Endothelial cell of umbilical vein (primary cell): ENCODE results near the gene PPP1R16B. TPM values are rescaled to one million over a fixed set of nuclear protein-coding genes. Genes with fewer than 3 reads are reported as not detected.

Experiments
- BruUV-seq: library from RNA; stranded (reverse); fragments of 400-500 nt; replicated peaks from 2 replicates; lab custom pipeline; 2021; lab: Mats Ljungman, UMichigan
- CTCF ChIA-PET: fragments of 300-600, 350-600 bp; sonication (Branson Sonifier 250); formaldehyde crosslinking; loops from one replicate; lab custom pipeline; 2021; ENCODE audit warnings: antibody characterized with exemption, inconsistent platforms; lab: Charles Lee
- POLR2A ChIA-PET: fragments of 300-600, 350-600 bp; sonication (Branson Sonifier 250); formaldehyde crosslinking; loops from one replicate; lab custom pipeline; 2021; ENCODE audit warnings: antibody characterized with exemption, inconsistent platforms; lab: Charles Lee
- DNase-seq: peaks from one replicate; pipeline ENCODE4 v3.0.0-alpha.2; 2011; ENCODE audit warnings: low read depth, low spot score
- FAIRE-seq: peaks from 2 replicates; lab custom pipeline; 2011; peaks lifted over from hg19 to GRCh38; lab: Jason Lieb, UNC
- H2AFZ ChIP-seq: 2 replicates; pipeline ENCODE4 v1.6.0; 2012; ENCODE audit warnings: low read depth, low read length, control low read depth, inconsistent platforms
- H3K27ac ChIP-seq: 2 replicates; pipeline ENCODE4 v1.5.1; 2011; ENCODE audit warnings: low read depth, mild to moderate bottlenecking, control low read depth, low read length, moderate library complexity; ENCODE audit not compliant: insufficient read depth
- H3K27me3 ChIP-seq, 2 experiments: 2 replicates each; pipeline versions ENCODE4 v1.6.0 to v1.6.1; 2011; ENCODE audit warnings: low read length in 2 of 2, mixed read lengths in 1 of 2; ENCODE audit not compliant: control insufficient read depth in 2 of 2, insufficient read depth in 2 of 2
- H3K36me3 ChIP-seq, 2 experiments: 2 replicates in 1 of 2; 3 replicates in 1 of 2; pipeline ENCODE4 v1.5.1; 2011; ENCODE audit warnings: low read length in 2 of 2, mild to moderate bottlenecking in 1 of 2, moderate library complexity in 1 of 2; ENCODE audit not compliant: control insufficient read depth in 2 of 2, insufficient read depth in 2 of 2; ENCODE audit errors: extremely low read depth in 1 of 2
- H3K4me1 ChIP-seq: 3 replicates; pipeline ENCODE4 v1.5.1; 2011; ENCODE audit warnings: mild to moderate bottlenecking, low read length; ENCODE audit not compliant: control insufficient read depth, insufficient read depth; ENCODE audit errors: extremely low read depth
- H3K4me2 ChIP-seq: 2 replicates; pipeline ENCODE4 v1.6.1; 2011; ENCODE audit warnings: low read length, control low read depth, mixed read lengths; ENCODE audit not compliant: insufficient read depth
- H3K4me3 ChIP-seq, 3 experiments: fragments of 200-600 bp in 1 of 3; sonication (generic), shearing (Covaris generic) in 1 of 3; replicated peaks in 1 of 3; 2 replicates each; pipeline ENCODE4 v1.5.1; 2011 to 2016; ENCODE audit warnings: control low read depth in 3 of 3, low read length in 3 of 3, mild to moderate bottlenecking in 2 of 3, inconsistent platforms in 1 of 3, low read depth in 1 of 3, moderate library complexity in 1 of 3; ENCODE audit not compliant: insufficient read depth in 1 of 3
- H3K79me2 ChIP-seq: 2 replicates; pipeline ENCODE4 v1.6.0; 2012; ENCODE audit warnings: low read length, inconsistent platforms; ENCODE audit not compliant: control insufficient read depth, insufficient read depth
- H3K9ac ChIP-seq: replicated peaks from 2 replicates; pipeline ENCODE3; 2011; ENCODE audit warnings: low read length, control low read depth; ENCODE audit not compliant: insufficient read depth; ENCODE audit errors: extremely low read depth
- H3K9me1 ChIP-seq: replicated peaks from 3 replicates; pipeline ENCODE4 v1.6.0; 2011; ENCODE audit warnings: mild to moderate bottlenecking, low read length; ENCODE audit not compliant: control insufficient read depth, insufficient read depth; ENCODE audit errors: extremely low read depth
- H3K9me3 ChIP-seq: replicated peaks from 2 replicates; pipeline ENCODE4 v1.5.1; 2012; ENCODE audit warnings: low read length, inconsistent platforms; ENCODE audit not compliant: control insufficient read depth, insufficient read depth
- H4K20me1 ChIP-seq: replicated peaks from 2 replicates; pipeline ENCODE3; 2011; ENCODE audit warnings: mild to moderate bottlenecking, low read length; ENCODE audit not compliant: control insufficient read depth, insufficient read depth; ENCODE audit errors: extremely low read depth
- CTCF ChIP-seq, 2 donors: IDR thresholded peaks; 1 replicate in 1 of 2; 2 replicates in 1 of 2; pipeline ENCODE4 v1.5.1; 2011; ENCODE audit warnings: low read length in 2 of 2, mild to moderate bottlenecking in 2 of 2, moderate library complexity in 2 of 2, control low read depth in 1 of 2, inconsistent platforms in 1 of 2, low read depth in 1 of 2; ENCODE audit not compliant: insufficient read depth in 1 of 2; ENCODE audit errors: extremely low read depth in 1 of 2
- EZH2 ChIP-seq: IDR thresholded peaks from 2 replicates; pipeline ENCODE4 v1.6.1; 2012; ENCODE audit warnings: borderline replicate concordance, low read depth, mild to moderate bottlenecking, moderate library complexity, low read length, inconsistent platforms; ENCODE audit not compliant: severe bottlenecking
- FOS ChIP-seq: IDR thresholded peaks from 2 replicates; pipeline ENCODE4 v1.6.1; 2011; ENCODE audit warnings: mild to moderate bottlenecking, low read length, moderate library complexity, borderline replicate concordance; ENCODE audit not compliant: insufficient read depth
- GATA2 ChIP-seq: IDR thresholded peaks from 2 replicates; pipeline ENCODE4 v1.7.0; 2011; ENCODE audit warnings: low read depth, mild to moderate bottlenecking, moderate library complexity, mixed read lengths, low read length; ENCODE audit not compliant: insufficient read length, insufficient read depth
- JUN ChIP-seq: IDR thresholded peaks from 2 replicates; pipeline ENCODE4 v1.6.1; 2011; ENCODE audit warnings: borderline replicate concordance, low read depth; ENCODE audit not compliant: insufficient read length, insufficient read depth
- MAX ChIP-seq: IDR thresholded peaks from 2 replicates; pipeline ENCODE4 v1.6.1; 2011; ENCODE audit not compliant: insufficient read depth, insufficient read length
- MYC ChIP-seq: IDR thresholded peaks from one replicate; pipeline ENCODE4 v1.6.1; 2011; ENCODE audit warnings: mild to moderate bottlenecking, low read depth, low read length
- POLR2A ChIP-seq: IDR thresholded peaks from 2 replicates; pipeline ENCODE4 v1.6.1; 2012; ENCODE audit warnings: low read depth, mild to moderate bottlenecking, control low read depth, low read length
- POLR2AphosphoS5 ChIP-seq: IDR thresholded peaks from 2 replicates; pipeline ENCODE4 v1.6.1; 2012; ENCODE audit warnings: low read depth, mild to moderate bottlenecking, control low read depth, low read length, moderate library complexity; ENCODE audit not compliant: insufficient read depth
- dilution Hi-C: fragments of 300-500 bp; cut with MboI; formaldehyde crosslinking; loops from one replicate; pipeline ENCODE4 v1.15.0; 2019; ENCODE audit warnings: low sequenced_read_pairs; ENCODE audit not compliant: extremely low pct_ligation_motif_present
- intact Hi-C: fragments of 100-400 bp; cut with micrococcal nuclease; formaldehyde crosslinking; loops from one replicate; pipeline ENCODE4 v1.10.0; 2022
- polyA plus RNA-seq, 4 experiments: library from polyadenylated mRNA; depleted of rRNA in 3 of 4; stranded (reverse) in 3 of 4; unstranded in 1 of 4; fragments of >200 nt; gene quantifications; 2 replicates each; pipeline versions ENCODE4 v1.2.1 to v1.2.3, GENCODE V29; 2011 to 2012; ENCODE audit warnings: missing spikeins in 1 of 4
- total RNA-seq: library from RNA; stranded (reverse); gene quantifications from 2 replicates; pipeline ENCODE4 v1.2.3, GENCODE V29; 2021

The PPP1R16B gene
- total and polyA plus RNA-seq, 2 donors (not counting 3 experiments of a cell fraction or from before 2014, with no cell fraction given): 34.7 to 68.1 TPM

GRCh38 chr20:38831995-38832620 lies 26.6 kb downstream of the PPP1R16B start:
- Histone ChIP-seq H4K20me1 (peaks cover 4% of the 10 kb centered on the region), H2AFZ (no peak overlapping the region), H3K9ac (no peak overlapping the region), H3K4me3 (no peak overlapping the region), H3K4me1 (peaks cover 39% of the 10 kb centered on the region), H3K79me2 (no peaks in the 10 kb centered on the region), H3K9me1 (no peaks in the 10 kb centered on the region), H3K4me2 (no peak overlapping the region), H3K27ac (no peak overlapping the region), H3K27me3 (no peaks in the 10 kb centered on the region), H3K9me3 (no peaks in the 10 kb centered on the region), H3K36me3 (peaks cover 2 to 12% of the 10 kb centered on the region in 2 experiments)
- FAIRE-seq: no peak
- dilution Hi-C loops (no loop called here), intact Hi-C loops (no loop called here)
- POLR2A ChIA-PET: no interaction called here
- CTCF ChIA-PET: no interaction called here
- no TSS peak for BruUV-seq
- TF ChIP-seq FOS: no peak
- TF ChIP-seq POLR2AphosphoS5: no peak
- TF ChIP-seq EZH2: no peak
- TF ChIP-seq JUN: no peak
- no peak for TF ChIP-seq CTCF (IDR thresholded peaks at IDR 0.05; ENCODE audit: extremely low read depth in 1 of 2, insufficient read depth in 1 of 2, low read depth in 1 of 2, low read length in 2 of 2)
- TF ChIP-seq MAX: no peak
- TF ChIP-seq GATA2: no peak
- no peak for TF ChIP-seq POLR2A
- TF ChIP-seq MYC: no peak
- no peak for DNase-seq
